Esophagus muscularis mucosa (tissue), 4 donors: ENCODE results near the gene SCYL3.

Experiments
- EP300 ChIP-seq: sonication (generic); formaldehyde crosslinking; IDR thresholded peaks from one replicate; pipeline ENCODE4 v1.6.1; 2017; ENCODE audit warnings: antibody characterized with exemption
- POLR2A ChIP-seq: fragments of 450-650 bp; IDR thresholded peaks from one replicate; pipeline ENCODE4 v1.6.1; 2017; ENCODE audit warnings: antibody characterized with exemption, moderate library complexity, mild to moderate bottlenecking, low read depth
- TF ChIP-seq, protein P1 (sequence below), 3 experiments: fragments of 200-600 bp in 2 of 3; fragments of 450-650 bp in 1 of 3; sonication (generic) in 2 of 3; IDR thresholded peaks; one replicate each; pipeline ENCODE4 v1.5.1; 2017 to 2019; ENCODE audit warnings: antibody characterized with exemption in 3 of 3, mild to moderate bottlenecking in 2 of 3, moderate library complexity in 1 of 3

DNA sequence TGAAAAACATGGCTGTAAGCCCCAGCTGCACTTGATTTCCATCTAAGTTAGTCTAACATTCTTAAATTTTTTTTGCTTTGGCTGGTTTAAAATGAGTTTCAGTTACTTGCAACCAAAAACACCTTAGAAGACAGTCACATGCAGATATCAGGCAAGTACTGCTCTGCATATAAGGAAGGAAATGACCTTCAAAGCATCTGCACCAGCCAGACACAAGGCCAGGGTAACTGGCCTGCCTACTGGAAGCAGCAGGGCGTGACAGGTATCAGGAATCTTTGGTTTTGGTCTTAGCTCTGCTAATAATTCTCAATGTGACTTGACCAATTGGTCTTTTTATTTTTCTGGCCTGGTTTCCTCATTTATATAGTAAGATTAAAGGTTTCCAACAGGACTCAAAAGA is 33.5 kb downstream of the SCYL3 start:
- TF ChIP-seq, protein P1, sequence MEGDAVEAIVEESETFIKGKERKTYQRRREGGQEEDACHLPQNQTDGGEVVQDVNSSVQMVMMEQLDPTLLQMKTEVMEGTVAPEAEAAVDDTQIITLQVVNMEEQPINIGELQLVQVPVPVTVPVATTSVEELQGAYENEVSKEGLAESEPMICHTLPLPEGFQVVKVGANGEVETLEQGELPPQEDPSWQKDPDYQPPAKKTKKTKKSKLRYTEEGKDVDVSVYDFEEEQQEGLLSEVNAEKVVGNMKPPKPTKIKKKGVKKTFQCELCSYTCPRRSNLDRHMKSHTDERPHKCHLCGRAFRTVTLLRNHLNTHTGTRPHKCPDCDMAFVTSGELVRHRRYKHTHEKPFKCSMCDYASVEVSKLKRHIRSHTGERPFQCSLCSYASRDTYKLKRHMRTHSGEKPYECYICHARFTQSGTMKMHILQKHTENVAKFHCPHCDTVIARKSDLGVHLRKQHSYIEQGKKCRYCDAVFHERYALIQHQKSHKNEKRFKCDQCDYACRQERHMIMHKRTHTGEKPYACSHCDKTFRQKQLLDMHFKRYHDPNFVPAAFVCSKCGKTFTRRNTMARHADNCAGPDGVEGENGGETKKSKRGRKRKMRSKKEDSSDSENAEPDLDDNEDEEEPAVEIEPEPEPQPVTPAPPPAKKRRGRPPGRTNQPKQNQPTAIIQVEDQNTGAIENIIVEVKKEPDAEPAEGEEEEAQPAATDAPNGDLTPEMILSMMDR (IDR thresholded peaks at IDR 0.05): no peak
- TF ChIP-seq POLR2A (no peak), EP300 (no peak)
